IMR-90 (cell line): ENCODE data around the gene ABTB1.

ENCODE experiments used
- CEBPB ChIP-seq: IDR thresholded peaks from 2 replicates; pipeline ENCODE4 v1.6.1; 2012; ENCODE audit warnings: low read depth, low read length, improper control_type of control experiment
- CTCF ChIP-seq: conservative IDR thresholded peaks from 2 replicates; pipeline ENCODE4 v1.5.1; 2012; ENCODE audit warnings: mild to moderate bottlenecking, low read depth, low read length, improper control_type of control experiment
- MXI1 ChIP-seq: IDR thresholded peaks from 2 replicates; pipeline ENCODE4 v1.6.1; 2012; ENCODE audit warnings: low read depth, mild to moderate bottlenecking, low read length, moderate library complexity, borderline replicate concordance
- POLR2A ChIP-seq: IDR thresholded peaks from 2 replicates; pipeline ENCODE4 v1.6.1; 2012; ENCODE audit warnings: mild to moderate bottlenecking, low read depth, low read length

GRCh38 chr3:127720985-127721935 lies 48.5 kb downstream of the ABTB1 start:
- TF ChIP-seq CTCF: no peak
- no peak for TF ChIP-seq MXI1
- no peak for TF ChIP-seq CEBPB
- TF ChIP-seq POLR2A: no peak
